CD14-positive monocyte (primary cell): ENCODE data around the gene KLF6. TPM values are rescaled to one million over a fixed set of nuclear protein-coding genes. Genes with fewer than 3 reads are reported as not detected.

Experiments used
- DNase-seq, 3 donors: peaks; one replicate each; pipeline ENCODE4 v3.0.0-alpha.2; 2011 to 2022
- H2AFZ ChIP-seq: 2 replicates; pipeline ENCODE4 v1.6.0; 2012; ENCODE audit warnings: mild to moderate bottlenecking, low read depth, low read length, inconsistent platforms; ENCODE audit not compliant: insufficient read depth, poor library complexity, severe bottlenecking
- H3K27ac ChIP-seq, 2 donors: 1 replicate in 1 of 2; 2 replicates in 1 of 2; pipeline ENCODE4 v1.5.1; 2012 to 2013; ENCODE audit warnings: low read length in 2 of 2, control low read depth in 1 of 2, inconsistent platforms in 1 of 2, low read depth in 1 of 2, mild to moderate bottlenecking in 1 of 2
- H3K27me3 ChIP-seq, 2 donors: one replicate each; pipeline versions ENCODE4 v1.6.0 to v1.6.1; 2011 to 2013; ENCODE audit warnings: low read length in 2 of 2; ENCODE audit not compliant: control insufficient read depth in 2 of 2, insufficient read depth in 2 of 2
- H3K36me3 ChIP-seq, 2 donors: replicated peaks in 1 of 2; 1 replicate in 1 of 2; 2 replicates in 1 of 2; pipeline versions ENCODE4 v1.5.1 to v1.6.1; 2012 to 2013; ENCODE audit warnings: low read length in 2 of 2, control low read depth in 1 of 2, inconsistent platforms in 1 of 2, mild to moderate bottlenecking in 1 of 2; ENCODE audit not compliant: insufficient read depth in 2 of 2, control insufficient read depth in 1 of 2
- H3K4me1 ChIP-seq, 2 donors: 1 replicate in 1 of 2; 2 replicates in 1 of 2; pipeline versions ENCODE4 v1.5.1 to v1.6.1; 2012 to 2013; ENCODE audit warnings: low read length in 2 of 2, control low read depth in 1 of 2, inconsistent platforms in 1 of 2, mild to moderate bottlenecking in 1 of 2, moderate library complexity in 1 of 2; ENCODE audit not compliant: insufficient read depth in 2 of 2, control insufficient read depth in 1 of 2
- H3K4me2 ChIP-seq: replicated peaks from 2 replicates; pipeline ENCODE3; 2012; ENCODE audit warnings: low read length, moderate library complexity, mild to moderate bottlenecking; ENCODE audit not compliant: poor library complexity, severe bottlenecking; ENCODE audit errors: extremely low read depth
- H3K4me3 ChIP-seq, 3 experiments: fragments of 200-600 bp in 1 of 3; sonication (generic) in 1 of 3; replicated peaks in 1 of 3; 1 replicate in 2 of 3; 2 replicates in 1 of 3; pipeline ENCODE4 v1.5.1; 2011 to 2013; ENCODE audit warnings: low read length in 3 of 3, mild to moderate bottlenecking in 3 of 3, control low read depth in 2 of 3, low read depth in 2 of 3, inconsistent platforms in 1 of 3, moderate library complexity in 1 of 3
- H3K79me2 ChIP-seq: 2 replicates; pipeline ENCODE4 v1.6.0; 2012; ENCODE audit warnings: mild to moderate bottlenecking, control low read depth, inconsistent platforms, low read length, moderate library complexity; ENCODE audit not compliant: insufficient read depth
- H3K9ac ChIP-seq: 2 replicates; pipeline ENCODE4 v1.6.0; 2017; ENCODE audit warnings: low read length, mild to moderate bottlenecking; ENCODE audit not compliant: insufficient read depth, poor library complexity, severe bottlenecking
- H3K9me3 ChIP-seq, 2 donors: replicated peaks in 1 of 2; 1 replicate in 1 of 2; 2 replicates in 1 of 2; pipeline versions ENCODE4 v1.5.1 to v1.6.1; 2012 to 2013; ENCODE audit warnings: low read length in 2 of 2, control low read depth in 1 of 2; ENCODE audit not compliant: control insufficient read depth in 1 of 2, insufficient read depth in 1 of 2
- H4K20me1 ChIP-seq: 2 replicates; pipeline ENCODE4 v1.6.0; 2012; ENCODE audit warnings: mild to moderate bottlenecking, low read length, control low read depth, moderate library complexity; ENCODE audit not compliant: insufficient read depth
- H3K27ac Mint-ChIP-seq, 7 donors: one replicate each; pipeline ENCODE4 v1.8.0; 2020; ENCODE audit warnings: mild to moderate bottlenecking in 7 of 7, mixed read lengths in 7 of 7, moderate library complexity in 6 of 7, inconsistent platforms in 2 of 7
- H3K27me3 Mint-ChIP-seq, 3 donors: one replicate each; pipeline ENCODE4 v1.8.0; 2021 to 2022; ENCODE audit warnings: low read depth in 3 of 3, mild to moderate bottlenecking in 3 of 3, mixed read lengths in 3 of 3, moderate library complexity in 3 of 3, inconsistent platforms in 1 of 3
- H3K36me3 Mint-ChIP-seq, 2 donors: one replicate each; pipeline ENCODE4 v1.8.0; 2020; ENCODE audit warnings: mixed read lengths in 2 of 2, inconsistent platforms in 1 of 2, mild to moderate bottlenecking in 1 of 2
- H3K4me1 Mint-ChIP-seq: one replicate; pipeline ENCODE4 v1.8.0; 2020; ENCODE audit warnings: mild to moderate bottlenecking, mixed read lengths
- H3K4me3 Mint-ChIP-seq, 2 donors: one replicate each; pipeline ENCODE4 v1.8.0; 2020; ENCODE audit warnings: mild to moderate bottlenecking in 2 of 2, mixed read lengths in 2 of 2, moderate library complexity in 1 of 2
- H3K9me3 Mint-ChIP-seq, 7 donors: one replicate each; pipeline ENCODE4 v1.8.0; 2020 to 2022; ENCODE audit warnings: mixed read lengths in 7 of 7, mild to moderate bottlenecking in 6 of 7, moderate library complexity in 6 of 7, inconsistent platforms in 2 of 7
- CTCF ChIP-seq: fragments of 200-600 bp; IDR thresholded peaks from one replicate; pipeline ENCODE4 v1.8.0; 2022; ENCODE audit warnings: antibody characterized with exemption, mild to moderate bottlenecking
- WGBS: methylation state at CpG from one replicate; pipeline ENCODE4 v1.1.5; 2013; ENCODE audit warnings: missing lambda C conversion rate; ENCODE audit not compliant: insufficient coverage; 5-methylcytosine and 5-hydroxymethylcytosine counted together
- intact Hi-C, 2 donors: fragments of 100-400 bp; cut with micrococcal nuclease; formaldehyde crosslinking; loops; one replicate each; pipeline versions ENCODE4 v1.15.0 to v1.15.1; 2023
- polyA plus RNA-seq, 3 donors: library from polyadenylated mRNA; depleted of rRNA in 1 of 3; unstranded in 2 of 3; stranded (reverse) in 1 of 3; fragments of 300-500 nt in 2 of 3; fragments of >200 nt in 1 of 3; fragmentation: Illumina TruSeq in 2 of 3; gene quantifications; 1 replicate in 2 of 3; 2 replicates in 1 of 3; pipeline ENCODE4 v1.2.3, GENCODE V29; 2012 to 2021

Gene KLF6
- polyA plus RNA-seq, 3 donors: 436 to 510 (median 499) TPM

GRCh38 chr10:3780021-3780770, 4.8 kb downstream of the KLF6 start:
- TF ChIP-seq CTCF: no peak
- DNase-seq: peak in 1 of 3 donors; percentile 42
- Histone ChIP-seq H3K27me3 (no peaks in the 10 kb centered on the region), H3K36me3 (peaks cover 68 to 73% of the 10 kb centered on the region in 2 donors), H3K9ac (peak overlapping the region; percentile 29), H4K20me1 (peaks cover 96% of the 10 kb centered on the region), H3K79me2 (peaks cover 88% of the 10 kb centered on the region), H3K27ac (peak overlapping the region; percentile 95 to 100), H3K4me2 (peak overlapping the region; percentile 90), H3K4me1 (peaks cover 72 to 75% of the 10 kb centered on the region in 2 donors), H2AFZ (no peak overlapping the region), H3K4me3 (peak overlapping the region in 1 of 3 experiments; percentile 95), H3K9me3 (no peaks in the 10 kb centered on the region)
- WGBS: 85% methylated on average over 11 of the region's 17 CpGs
- peaks cover 0 to 6% (median 4%) of the 10 kb centered on the region in 3 donors for H3K27me3 Mint-ChIP-seq
- H3K27ac Mint-ChIP-seq: peak overlapping the region; percentile 89 to 99 (median 99)
- peaks cover 70% of the 10 kb centered on the region for H3K4me1 Mint-ChIP-seq
- peak overlapping the region; percentile 94 to 96 for H3K4me3 Mint-ChIP-seq
- peaks cover 0 to 12% (median 1%) of the 10 kb centered on the region in 7 donors for H3K9me3 Mint-ChIP-seq
- intact Hi-C loops: loop anchor here in 1 of 2 donors (5.0 to 10.0 kb wide), 3 partner anchors 275 to 875 kb away; no protein-coding TSS in a partner anchor
- peaks cover 82 to 93% of the 10 kb centered on the region in 2 donors for H3K36me3 Mint-ChIP-seq

DNA sequence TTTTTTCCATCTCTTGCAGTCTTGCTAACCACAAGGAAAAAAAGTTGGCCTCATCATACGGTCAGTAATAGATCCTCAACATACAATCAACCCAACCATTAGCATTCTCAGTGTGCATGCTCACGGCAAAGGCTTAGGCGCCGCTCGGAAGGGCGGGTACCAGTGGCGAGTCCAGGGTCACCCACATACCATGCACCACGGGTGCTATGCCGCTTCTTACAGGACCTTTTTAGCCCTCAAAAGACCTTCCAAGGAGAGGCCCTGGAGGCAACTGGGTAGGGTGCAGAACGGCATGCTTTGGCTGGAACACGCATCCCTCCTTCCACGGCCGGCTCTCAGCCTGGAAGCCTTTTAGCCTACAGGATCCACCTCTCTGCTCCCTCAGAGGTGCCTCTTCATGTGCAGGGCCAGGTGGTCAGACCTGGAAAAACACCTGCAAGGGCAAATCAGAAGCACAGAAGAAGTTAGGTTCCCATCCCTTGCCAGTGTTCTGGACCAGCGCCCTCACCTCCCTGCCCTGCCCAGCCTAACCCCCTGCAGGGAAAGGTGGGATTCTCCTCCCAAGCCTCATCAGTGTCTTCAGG, 5.8 kb downstream of the KLF6 start:
- Mint-ChIP-seq H3K9me3 (peaks cover 0 to 9% (median 1%) of the 10 kb centered on the region in 7 donors), H3K27me3 (peaks cover 0 to 5% (median 4%) of the 10 kb centered on the region in 3 donors), H3K36me3 (peaks cover 89 to 100% of the 10 kb centered on the region in 2 donors), H3K4me1 (peaks cover 70% of the 10 kb centered on the region), H3K27ac (peak overlapping the region; percentile 43 to 99 (median 89)), H3K4me3 (peak overlapping the region; percentile 62 to 96)
- 90% methylated on average over 11 of the region's 14 CpGs for WGBS
- Histone ChIP-seq H4K20me1 (peaks cover 97% of the 10 kb centered on the region), H3K9me3 (no peaks in the 10 kb centered on the region), H3K27me3 (no peaks in the 10 kb centered on the region), H2AFZ (no peak overlapping the region), H3K9ac (no peak overlapping the region), H3K27ac (peak overlapping the region; percentile 18 to 100), H3K36me3 (peaks cover 73 to 82% of the 10 kb centered on the region in 2 donors), H3K79me2 (peaks cover 81% of the 10 kb centered on the region), H3K4me1 (peaks cover 72 to 76% of the 10 kb centered on the region in 2 donors), H3K4me3 (peak overlapping the region in 1 of 3 experiments; percentile 95), H3K4me2 (peak overlapping the region; percentile 90)
- intact Hi-C loops: loop anchor here in 1 of 2 donors (5.0 kb wide), 2 partner anchors 57 to 312 kb away; no protein-coding TSS in a partner anchor
- no peak for DNase-seq
- no peak for TF ChIP-seq CTCF
